Vagina (tissue), 2 donors: Measurements from ENCODE around the gene FMC1.
A peak's percentile ranks its signal among the peaks of the same experiment; 100 is the strongest.

Source experiments
- CTCF ChIP-seq, 3 experiments: fragments of 450-650 bp in 2 of 3; fragments of 200-600 bp in 1 of 3; sonication (generic) in 1 of 3; IDR thresholded peaks; one replicate each; pipeline ENCODE4 v1.5.1; 2017 to 2019; ENCODE audit warnings: antibody characterized with exemption in 3 of 3, mild to moderate bottlenecking in 2 of 3, moderate library complexity in 2 of 3
- POLR2A ChIP-seq, 2 donors: fragments of 450-650 bp; IDR thresholded peaks; one replicate each; pipeline ENCODE4 v1.6.1; 2017; ENCODE audit warnings: antibody characterized with exemption in 2 of 2, mild to moderate bottlenecking in 2 of 2, moderate library complexity in 2 of 2

- peak; percentile 22 to 49 (median 44) for TF ChIP-seq CTCF (IDR thresholded peaks at IDR 0.05)
- TF ChIP-seq POLR2A (IDR thresholded peaks at IDR 0.05): peak in 1 of 2 donors; percentile 46
Observed at GRCh38 chr7:139340037-139340807, 915 bp upstream of the FMC1 start.
